Hypothalamus (tissue), 51 donors: ENCODE data around the gene USP7.
"Not testable (repeated sequence)": the region's sequence is repeated elsewhere in the genome, so short reads cannot be mapped to it uniquely, and the experiment has no call there.

Experiments used
- DNase-seq, 51 donors: peaks; one replicate each; lab custom pipeline; 2025; lab: John Stamatoyannopoulos, UW

Gene USP7

DNA sequence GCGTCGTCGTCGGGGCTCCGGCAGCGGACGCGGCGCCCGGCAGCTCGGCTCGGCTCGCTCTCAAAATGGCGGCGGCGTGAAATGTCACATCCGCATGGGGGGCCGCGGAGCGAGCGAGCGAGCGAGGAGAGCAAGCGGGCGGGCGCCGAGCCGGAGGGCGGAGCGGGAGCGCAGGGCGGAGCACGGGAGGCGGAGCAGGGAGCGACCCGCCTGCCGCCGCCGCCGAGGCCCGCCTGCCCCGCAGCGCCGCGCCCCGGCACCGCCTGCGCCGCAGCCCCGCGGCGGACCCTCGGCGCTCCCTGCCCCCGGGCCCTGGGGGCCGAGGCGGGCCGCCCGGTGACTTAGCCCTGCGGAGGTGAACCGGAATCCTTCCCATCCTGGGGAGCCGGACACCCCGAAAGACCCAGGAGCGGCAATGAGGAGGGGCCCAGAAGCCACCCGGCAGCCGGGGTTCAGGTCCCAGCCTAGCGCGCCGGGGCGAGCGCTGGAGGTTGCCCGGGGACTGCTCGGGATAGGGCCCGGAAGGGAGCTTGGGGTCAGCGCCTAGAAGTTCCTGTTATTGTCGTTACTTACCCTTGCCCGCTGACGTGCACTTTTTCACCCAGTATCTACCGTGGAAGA, at the start of gene USP7:
Gene USP7, minus strand, starts transcription at position 86 of the 621 bp plus-strand sequence. CDS start 621 bp downstream, outside the sequence.
- peak in 50 of 51 donors; percentile 20 to 88 (median 68) for DNase-seq

DNA sequence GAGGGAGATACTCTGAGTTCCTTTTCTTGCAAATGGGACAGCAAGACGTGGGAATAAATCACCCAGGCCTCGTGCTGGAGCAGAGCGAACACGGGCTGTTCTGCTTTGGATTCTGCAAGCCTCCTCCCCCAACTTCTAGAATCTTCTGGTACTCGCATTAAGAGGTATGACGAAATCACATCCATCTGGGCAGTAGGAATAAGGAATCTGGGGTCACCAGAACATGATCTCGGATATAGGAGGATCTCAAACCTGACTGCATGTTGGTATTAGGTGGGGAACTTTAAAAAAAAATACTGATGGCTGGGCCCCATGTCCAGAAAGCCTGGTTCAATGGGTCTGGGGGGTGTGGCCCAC, 49.8 kb upstream of the USP7 start:
- no peak for DNase-seq

DNA sequence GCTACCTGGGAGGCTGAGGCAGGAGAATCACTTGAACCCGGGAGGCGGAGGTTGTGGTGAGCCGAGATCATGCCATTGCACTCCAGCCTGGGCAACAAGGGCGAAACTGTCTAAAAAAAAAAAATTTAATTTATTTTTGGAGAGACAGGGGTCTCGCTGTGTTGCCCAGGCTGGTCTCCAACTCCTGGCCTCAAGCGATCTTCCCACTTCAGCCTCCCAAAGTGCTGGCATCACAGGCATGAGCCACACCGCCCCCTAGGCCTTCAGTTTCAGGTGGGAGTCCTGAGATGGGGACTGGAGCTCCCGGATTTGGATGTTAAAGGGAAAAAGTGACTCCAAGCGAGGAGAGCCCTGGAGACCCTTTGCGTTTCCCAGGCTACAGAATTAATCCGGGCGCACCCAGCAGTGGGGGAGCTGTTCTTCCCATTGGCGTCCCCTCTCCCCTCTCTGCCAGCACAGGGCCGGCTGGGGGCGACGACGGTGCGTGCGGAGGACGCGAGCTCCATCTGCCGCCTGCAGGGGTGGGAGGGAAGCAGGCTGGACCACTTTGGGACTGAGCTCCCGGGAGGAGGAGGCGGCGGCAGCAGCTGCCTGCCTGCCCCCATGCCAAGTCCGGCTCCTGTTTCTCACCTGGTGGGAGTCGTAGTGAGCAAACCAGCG, 49.3 kb upstream of the USP7 start:
- DNase-seq, result peak in 5 of 51 donors; percentile 3 to 46 (median 5)

DNA sequence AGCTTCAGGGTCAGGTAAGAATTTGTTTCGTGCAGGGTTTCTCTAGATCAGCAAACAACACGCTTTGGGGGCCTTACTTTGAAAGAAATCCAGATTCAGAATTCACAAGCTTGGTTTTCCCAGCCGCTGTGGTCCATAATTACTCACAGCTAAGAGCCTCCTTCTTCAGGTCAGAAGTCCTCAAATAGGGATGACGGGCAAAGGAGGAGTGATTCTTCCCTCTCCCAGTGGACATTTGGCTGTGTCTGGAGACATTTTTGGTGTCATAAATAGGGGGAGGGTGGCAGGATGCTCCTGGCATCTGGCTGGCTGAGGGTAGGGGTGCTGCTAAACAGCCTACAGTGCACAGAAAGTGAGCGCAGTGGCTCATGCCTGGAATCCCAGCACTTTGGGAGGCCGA, 48.6 kb upstream of the USP7 start:
- DNase-seq, result no peak

DNA sequence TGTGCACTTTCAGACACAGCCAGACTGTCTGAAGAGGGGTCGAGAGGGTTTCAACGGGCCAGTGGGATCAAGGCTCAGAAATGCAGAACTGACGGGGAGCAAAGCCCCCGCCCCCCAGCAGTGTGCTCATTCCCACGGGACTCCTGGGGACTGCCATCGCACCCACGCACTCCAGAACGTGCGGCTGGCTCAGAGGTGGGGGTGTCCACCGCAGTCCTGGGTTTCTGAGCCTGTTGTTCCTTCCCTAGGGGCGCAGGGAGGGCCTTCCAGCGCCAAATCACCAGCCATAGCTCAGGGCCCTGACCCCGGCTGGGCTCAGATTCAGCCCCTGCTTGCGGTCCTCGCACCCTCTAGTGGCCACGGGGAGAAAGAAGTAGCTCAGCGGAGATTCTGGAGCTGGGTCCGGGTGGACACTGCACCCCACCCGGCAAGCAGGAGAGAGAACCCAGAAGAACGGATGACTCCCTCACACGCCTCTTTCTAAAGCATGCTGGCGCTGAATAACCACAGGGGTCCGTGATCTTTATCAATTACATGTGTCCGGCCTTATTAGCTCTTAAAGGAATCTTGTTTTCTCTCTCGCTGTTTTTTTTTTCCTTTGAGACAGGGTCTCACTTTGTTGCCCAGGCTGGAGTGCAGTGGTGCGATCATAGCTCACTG, 45.0 kb upstream of the USP7 start:
- DNase-seq, result peak in 45 of 51 donors; percentile 0 to 72 (median 31)

DNA sequence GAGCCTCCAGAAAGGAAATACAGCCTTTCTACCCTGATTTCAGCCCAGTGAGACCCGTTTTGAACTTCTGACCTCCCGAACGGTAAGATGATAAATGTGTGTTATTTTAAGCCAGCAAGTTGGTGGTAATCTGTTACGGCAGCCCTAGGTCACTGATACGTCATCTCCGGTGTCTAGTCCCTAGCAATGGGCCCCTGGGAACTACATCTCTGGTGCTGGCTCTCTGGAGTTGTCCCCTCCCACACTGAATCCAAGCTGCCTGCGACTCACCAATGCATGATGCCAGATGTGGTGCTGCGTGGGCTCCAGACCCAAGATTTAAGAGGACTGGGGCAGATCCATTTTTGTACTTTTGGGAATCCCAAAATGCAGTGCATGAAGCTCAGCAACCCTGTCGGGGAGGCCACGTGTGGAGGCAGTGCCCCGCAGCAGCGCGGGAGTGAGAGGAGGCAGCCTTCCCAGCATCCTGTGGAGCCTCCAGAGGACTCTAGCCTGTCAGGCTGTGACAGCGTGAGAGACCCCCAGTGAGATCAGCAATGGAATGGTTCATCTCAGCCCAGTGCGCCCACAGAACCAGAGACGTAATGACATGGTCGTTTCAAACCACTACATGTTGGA, 43.6 kb upstream of the USP7 start:
- DNase-seq, result no peak

DNA sequence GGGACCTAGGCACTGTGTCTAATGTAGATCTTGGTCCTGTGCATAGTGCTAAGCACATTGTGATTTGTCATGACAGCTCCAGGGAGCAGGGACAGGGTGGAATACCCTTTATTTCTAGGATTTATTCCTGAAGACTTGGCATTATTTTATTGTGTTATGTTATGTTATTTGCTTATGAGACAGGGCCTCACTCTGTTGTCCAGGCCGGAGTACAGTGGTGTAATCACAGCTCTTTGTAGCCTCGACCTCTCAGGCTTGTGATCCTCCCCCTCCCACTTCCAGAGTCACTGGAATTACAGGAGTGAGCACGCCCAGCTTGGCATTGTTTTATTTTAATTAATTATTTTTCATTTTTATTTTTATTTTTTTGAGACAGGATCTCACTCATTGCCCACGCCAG, 40.5 kb upstream of the USP7 start:
- no peak for DNase-seq

DNA sequence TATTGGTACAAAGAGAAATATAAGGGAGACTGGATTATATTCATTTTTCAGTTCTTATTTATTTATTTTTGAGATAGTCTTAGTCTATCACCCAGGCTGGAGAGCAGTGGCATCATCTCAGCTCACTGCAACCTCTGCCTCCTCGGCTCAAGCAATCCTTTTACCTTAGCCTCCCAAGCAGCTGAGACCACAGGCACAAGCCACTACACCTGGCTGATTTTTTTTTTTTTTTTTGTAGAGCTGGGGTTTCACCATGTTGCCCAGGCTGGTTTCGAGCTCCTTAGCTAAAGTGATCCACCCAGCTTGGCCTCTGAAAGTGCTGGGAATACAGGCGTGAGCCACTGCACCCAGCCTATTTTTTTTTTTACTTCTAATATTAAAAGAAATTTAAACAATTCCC, 40.1 kb upstream of the USP7 start:
- no peak for DNase-seq

DNA sequence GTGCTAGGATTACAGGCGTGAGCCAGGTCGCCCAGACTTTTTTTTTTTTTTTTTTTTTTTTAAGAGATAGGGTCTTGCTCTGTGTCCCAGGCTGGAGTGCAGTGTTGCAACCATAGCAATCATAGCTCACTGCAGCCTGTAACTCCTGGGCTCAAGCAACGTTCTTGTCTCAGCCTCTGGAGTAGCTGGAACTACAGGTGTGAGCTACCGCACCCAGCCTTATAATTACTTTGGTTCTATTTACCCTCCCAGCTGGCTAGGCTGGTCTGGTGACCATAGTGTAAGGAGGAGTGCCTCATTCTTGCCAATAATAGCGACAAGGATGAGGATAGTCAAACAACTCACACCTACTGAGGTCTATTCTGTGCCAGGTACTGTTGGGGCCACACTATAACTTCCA, 39.6 kb upstream of the USP7 start:
- no peak for DNase-seq

DNA sequence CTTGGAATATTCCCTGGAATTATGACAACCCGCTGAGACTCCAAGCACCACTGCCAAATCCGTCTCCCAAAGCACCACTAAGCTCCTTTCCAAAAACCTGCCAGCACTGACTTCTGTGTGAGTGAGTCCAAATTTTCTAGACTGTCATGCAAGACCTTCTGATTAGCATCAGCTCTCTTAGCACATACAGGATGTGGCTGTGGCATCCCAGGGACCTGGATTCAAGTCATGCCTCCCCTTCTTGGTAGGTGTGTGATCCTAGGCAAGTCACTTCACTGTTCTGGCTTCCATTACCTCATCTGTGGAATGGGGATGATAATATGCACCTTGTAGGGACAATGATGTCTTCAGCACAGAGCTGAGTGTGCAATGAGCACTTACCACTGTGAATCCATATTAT, 38.3 kb upstream of the USP7 start:
- DNase-seq, result no peak

DNA sequence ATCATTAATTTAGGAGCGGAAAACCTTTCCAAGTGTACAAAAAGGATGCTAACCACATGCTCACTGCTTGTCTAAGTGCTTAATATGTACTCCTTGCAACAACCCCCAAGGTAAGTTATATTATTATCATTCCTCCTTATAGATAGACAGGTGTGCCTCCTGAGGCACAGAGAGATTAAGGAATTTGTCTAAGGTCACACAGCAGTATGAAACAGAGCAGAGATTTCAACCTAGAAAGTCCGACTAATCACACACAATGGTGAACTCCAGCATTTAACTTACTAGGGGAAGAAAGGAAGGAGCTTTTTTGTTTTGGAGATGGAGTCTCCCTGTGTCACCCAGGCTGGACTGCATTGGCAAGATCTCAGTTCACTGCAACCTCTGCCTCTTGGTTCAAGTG, 37.0 kb upstream of the USP7 start:
- DNase-seq, result no peak

DNA sequence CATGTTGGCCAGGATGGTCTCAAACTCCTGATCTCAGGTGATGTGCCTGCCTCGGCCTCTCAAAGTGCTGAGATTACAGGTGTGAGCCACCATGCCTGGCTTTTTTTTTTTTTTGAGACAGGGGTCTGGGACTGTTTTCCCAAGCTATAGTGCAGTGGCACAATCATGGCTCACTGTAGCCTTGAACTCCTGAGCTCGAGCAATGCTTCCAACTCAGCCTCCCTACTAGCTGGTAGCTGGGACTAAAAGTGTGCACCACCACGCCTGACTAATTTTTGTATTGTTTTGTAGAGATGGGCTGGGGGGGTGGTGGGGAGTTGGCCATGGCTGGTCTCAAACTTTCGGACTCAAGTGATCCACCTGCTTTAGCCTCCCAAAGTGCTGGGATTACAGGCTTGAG, 36.1 kb upstream of the USP7 start:
- no peak for DNase-seq

DNA sequence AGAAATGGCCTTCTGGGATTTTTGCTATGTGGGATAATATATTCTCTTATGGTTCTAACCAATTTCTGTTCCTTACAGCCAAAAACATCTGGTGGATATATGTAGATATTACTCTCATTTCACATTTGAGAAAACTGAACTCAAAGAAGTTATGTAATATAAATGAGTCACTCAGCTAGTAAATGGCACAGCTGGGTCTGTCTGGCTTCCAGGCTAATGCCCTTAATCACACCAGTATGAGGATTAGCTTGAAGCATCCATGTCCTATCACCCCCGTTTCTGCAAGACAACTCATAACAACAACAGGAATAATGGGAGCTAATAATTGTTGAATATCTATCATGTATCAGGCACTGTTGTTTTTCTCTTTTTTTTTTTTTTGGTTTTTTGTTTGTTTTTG, 34.4 kb upstream of the USP7 start:
- no peak for DNase-seq

DNA sequence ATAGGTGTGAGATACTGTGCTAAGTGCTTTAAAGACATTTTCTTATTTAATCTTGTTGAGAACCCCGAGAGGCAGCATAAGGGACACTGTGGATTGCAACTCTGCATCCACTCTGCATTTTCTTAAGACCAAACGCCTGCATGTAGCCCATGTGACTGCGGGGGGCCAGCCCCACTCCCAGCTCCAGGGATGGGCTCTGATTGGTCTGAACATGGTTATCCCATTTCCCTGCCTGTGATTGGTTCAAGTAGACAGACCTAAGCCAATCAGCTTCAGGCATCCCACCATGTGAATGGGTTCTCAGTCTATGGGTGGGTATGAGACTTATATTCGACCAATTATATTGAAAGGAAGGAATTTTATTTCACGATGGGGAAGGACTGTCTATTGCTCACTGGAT, 33.2 kb upstream of the USP7 start:
- peak in 4 of 51 donors; percentile 0 to 7 (median 2) for DNase-seq

DNA sequence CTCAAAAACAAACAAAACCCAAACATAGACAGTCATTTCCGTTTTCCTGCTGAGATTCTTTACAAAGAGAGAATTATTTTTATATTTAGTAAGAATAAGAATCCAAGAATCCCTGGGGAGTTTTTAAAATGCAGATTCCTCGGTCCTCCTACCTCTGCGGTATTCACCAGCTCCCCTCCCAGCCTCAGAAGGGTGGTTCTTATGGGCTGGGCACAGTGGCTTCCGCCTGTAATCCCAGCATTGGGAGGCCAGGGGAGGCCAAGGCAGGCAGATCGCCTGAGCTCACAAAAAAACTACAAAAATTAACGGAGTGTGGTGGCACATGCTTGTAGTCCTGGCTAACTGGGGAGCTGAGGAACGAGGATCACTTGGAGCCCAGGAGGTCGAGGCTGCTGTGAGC, 26.7 kb upstream of the USP7 start:
- no peak for DNase-seq

DNA sequence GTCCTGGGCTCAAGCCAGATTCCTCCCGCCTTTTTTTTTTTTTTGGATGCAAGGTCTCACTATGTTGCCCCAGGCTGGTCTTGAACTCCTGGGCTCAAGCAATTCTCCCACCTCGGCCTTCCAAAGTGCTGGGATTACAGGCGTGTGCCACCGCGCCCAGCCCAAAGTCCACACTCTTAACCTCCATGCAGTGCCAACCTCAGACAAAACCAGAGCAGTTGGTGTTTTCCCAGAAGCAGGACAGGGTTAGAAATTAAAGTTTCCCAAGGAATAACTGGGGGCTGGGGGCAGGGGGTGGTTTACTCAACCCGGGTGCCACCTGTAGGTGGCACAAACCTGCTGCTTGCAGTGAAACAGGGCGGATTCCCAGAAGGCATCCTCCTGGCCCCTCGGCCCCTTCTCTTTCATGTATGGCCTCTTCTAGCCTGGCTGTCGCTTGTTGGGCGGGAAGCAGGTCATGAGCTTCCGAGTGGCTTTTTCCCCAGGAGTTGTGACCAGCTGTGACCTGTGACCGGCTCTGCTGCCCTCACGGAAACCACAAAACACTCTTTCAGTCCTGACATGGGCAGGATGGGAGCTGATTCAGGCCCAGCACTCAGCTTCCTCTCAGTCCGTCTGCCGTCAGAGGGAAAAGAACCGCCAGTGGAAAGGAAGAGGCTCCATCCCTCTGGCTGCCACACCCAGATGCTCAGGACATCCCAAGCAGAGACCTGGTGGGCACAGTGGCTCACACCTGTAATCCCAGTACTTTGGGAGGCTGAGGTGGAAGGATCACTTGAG, 25.6 kb upstream of the USP7 start:
- no peak for DNase-seq

DNA sequence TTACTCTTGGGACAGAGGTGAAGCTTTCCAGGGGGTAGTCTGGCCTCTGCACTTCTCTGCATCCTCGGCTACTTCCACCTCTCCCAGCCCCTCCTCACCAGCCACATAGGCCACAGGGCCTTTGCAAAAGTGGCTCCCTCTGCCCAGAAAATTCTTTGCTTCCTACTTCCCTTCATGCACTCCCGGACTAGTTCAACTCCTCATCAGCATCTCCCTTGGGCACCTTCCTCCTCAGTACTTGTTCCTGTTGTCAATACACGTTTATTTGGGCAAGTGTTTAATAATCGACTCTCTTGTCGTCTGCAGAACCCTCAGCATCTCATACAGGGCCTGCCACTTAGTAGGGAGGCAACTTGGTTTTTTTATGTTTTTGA, 23.1 kb upstream of the USP7 start:
- DNase-seq, result no peak

DNA sequence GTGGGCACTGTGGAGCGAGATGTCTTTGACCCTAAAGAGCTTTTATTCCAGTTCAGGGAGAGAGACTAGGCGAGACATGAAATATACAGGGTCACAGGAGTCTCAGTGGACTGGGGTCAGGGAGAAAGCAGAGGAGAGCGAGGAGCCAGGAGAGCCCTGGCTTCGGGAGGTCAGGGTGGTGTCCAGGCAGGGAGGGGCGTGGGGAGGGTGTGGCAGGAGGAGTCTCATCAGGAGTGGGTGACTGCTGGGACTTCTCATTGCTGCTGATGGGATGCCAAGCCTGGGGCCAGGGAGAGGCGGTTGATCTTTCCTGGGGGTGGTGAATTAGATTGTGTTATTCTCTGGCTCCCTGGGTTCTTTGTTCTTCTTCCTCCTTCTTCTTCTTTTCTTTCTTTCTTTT, 22.4 kb upstream of the USP7 start:
- no peak for DNase-seq

DNA sequence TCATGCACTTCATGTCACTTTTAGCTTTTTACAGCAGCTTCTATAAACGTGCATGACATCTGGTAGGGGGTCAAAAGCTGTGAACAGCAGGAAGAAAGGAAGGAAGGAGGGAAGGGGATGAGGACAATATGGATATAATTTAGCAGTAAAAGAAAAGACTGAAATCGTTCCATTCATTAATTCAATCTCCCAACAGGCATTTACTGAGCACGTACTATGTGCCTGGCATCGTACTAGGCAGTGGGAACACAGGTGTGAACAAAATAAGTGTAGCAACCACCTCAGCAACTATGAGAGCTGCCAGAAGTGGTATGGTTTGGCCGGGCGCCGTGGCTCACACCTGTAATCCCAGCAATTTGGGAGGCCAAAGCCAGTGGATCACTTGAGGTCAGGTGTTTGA, 19.1 kb upstream of the USP7 start:
- no peak for DNase-seq

DNA sequence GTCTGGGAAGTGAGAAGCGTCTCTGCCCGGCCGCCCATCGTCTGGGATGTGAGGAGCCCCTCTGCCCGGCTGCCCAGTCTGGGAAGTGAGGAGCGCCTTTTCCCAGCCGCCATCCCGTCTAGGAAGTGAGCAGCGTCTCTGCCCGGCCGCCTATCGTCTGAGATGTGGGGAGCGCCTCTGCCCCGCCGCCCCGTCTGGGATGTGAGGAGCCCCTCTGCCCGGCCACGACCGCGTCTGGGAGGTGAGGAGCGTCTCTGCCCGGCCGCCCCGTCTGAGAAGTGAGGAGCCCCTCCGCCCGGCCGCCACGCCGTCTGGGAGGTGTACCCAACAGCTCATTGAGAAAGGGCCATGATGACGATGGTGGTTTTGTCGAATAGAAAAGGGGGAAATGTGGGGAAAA, 18.2 kb upstream of the USP7 start:
- DNase-seq, result not testable (repeated sequence)

DNA sequence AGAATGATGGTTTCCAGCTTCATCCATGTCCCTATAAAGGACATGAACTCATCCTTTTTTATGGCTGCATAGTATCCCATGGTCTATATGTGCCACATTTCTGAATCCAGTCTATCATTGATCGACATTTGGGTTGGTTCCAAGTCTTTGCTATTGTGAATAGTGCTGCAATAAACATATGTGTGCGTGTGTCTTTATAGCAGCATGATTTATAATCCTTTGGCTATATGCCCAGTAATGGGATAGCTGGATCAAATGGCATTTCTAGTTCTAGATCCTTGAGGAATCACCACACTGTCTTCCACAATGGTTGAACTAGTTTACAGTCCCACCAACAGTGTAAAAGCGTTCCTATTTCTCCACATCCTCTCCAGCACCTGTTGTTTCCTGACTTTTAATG, 12.5 kb upstream of the USP7 start:
- not testable (repeated sequence) for DNase-seq
